SK-N-SH (cell line): ENCODE data around the gene TFEB. TPM values are rescaled to one million over a fixed set of nuclear protein-coding genes. Genes with fewer than 3 reads are reported as not detected.

Source experiments
- CTCF ChIA-PET: fragments of 300-600, 350-600 bp; formaldehyde crosslinking; extraction: SDS; loops from one replicate; lab custom pipeline; 2021; lab: Yijun Ruan, JAX
- POLR2A ChIA-PET: fragments of 350-600 bp; sonication (Branson Sonifier 250); formaldehyde crosslinking; extraction: SDS; loops from one replicate; lab custom pipeline; 2020; ENCODE audit warnings: antibody characterized with exemption, inconsistent platforms; lab: Yijun Ruan, JAX
- DNase-seq: peaks from one replicate; pipeline ENCODE4 v3.0.0; 2012
- H2AFZ ChIP-seq: fragments of 200-600 bp; sonication (generic); 2 replicates; pipeline ENCODE4 v1.8.1; 2016; ENCODE audit warnings: antibody characterized with exemption, mild to moderate bottlenecking, low read depth
- H3F3A ChIP-seq: fragments of 200-600 bp; sonication (generic); replicated peaks from 2 replicates; pipeline ENCODE3; 2016; ENCODE audit warnings: antibody characterized with exemption, mild to moderate bottlenecking; ENCODE audit not compliant: insufficient read depth
- H3K27ac ChIP-seq, 2 experiments: fragments of 200-500 bp in 1 of 2; fragments of 200-600 bp in 1 of 2; sonication (Bioruptor generic) in 1 of 2; sonication (generic), shearing (Covaris generic) in 1 of 2; 2 replicates each; pipeline versions ENCODE4 v1.5.1 to v1.6.1; 2014 to 2016; ENCODE audit warnings: low read depth in 2 of 2, inconsistent platforms in 1 of 2, low read length in 1 of 2, mild to moderate bottlenecking in 1 of 2, mixed read lengths in 1 of 2
- H3K27me3 ChIP-seq: fragments of 200-600 bp; sonication (generic), shearing (Covaris generic); 2 replicates; pipeline ENCODE4 v1.6.1; 2016; ENCODE audit warnings: mixed run types; ENCODE audit not compliant: insufficient read depth
- H3K36me3 ChIP-seq, 2 experiments: fragments of 200-500 bp in 1 of 2; fragments of 200-600 bp in 1 of 2; sonication (Bioruptor generic) in 1 of 2; sonication (generic) in 1 of 2; replicated peaks in 1 of 2; 2 replicates each; pipeline versions ENCODE3 to v1.5.1; 2014 to 2016; ENCODE audit warnings: low read length in 1 of 2, mild to moderate bottlenecking in 1 of 2; ENCODE audit not compliant: insufficient read depth in 2 of 2, control insufficient read depth in 1 of 2
- H3K4me1 ChIP-seq, 2 experiments: fragments of 200-500 bp in 1 of 2; fragments of 200-600 bp in 1 of 2; sonication (Bioruptor generic) in 1 of 2; sonication (generic), shearing (Covaris generic) in 1 of 2; 2 replicates each; pipeline versions ENCODE4 v1.5.1 to v1.6.1; 2014 to 2016; ENCODE audit warnings: low read depth in 1 of 2, low read length in 1 of 2, mixed run types in 1 of 2; ENCODE audit not compliant: insufficient read depth in 2 of 2, control insufficient read depth in 1 of 2
- H3K4me2 ChIP-seq: fragments of 200-600 bp; sonication (generic), shearing (Covaris generic); 2 replicates; pipeline ENCODE4 v1.6.1; 2017; ENCODE audit warnings: mixed run types
- H3K4me3 ChIP-seq, 2 experiments: fragments of 200-500 bp in 1 of 2; fragments of 200-600 bp in 1 of 2; sonication (Bioruptor generic) in 1 of 2; sonication (generic), shearing (Covaris generic) in 1 of 2; 2 replicates each; pipeline versions ENCODE4 v1.5.1 to v1.8.1; 2014 to 2016; ENCODE audit warnings: low read depth in 2 of 2, inconsistent platforms in 1 of 2, low read length in 1 of 2, mild to moderate bottlenecking in 1 of 2, mixed read lengths in 1 of 2, moderate library complexity in 1 of 2
- H3K79me2 ChIP-seq: fragments of 200-600 bp; sonication (generic); 2 replicates; pipeline ENCODE4 v1.8.1; 2017; ENCODE audit warnings: mild to moderate bottlenecking; ENCODE audit not compliant: insufficient read depth
- H3K9ac ChIP-seq: fragments of 200-600 bp; sonication (generic); 2 replicates; pipeline ENCODE4 v1.6.1; 2017; ENCODE audit warnings: mixed run types
- H3K9me2 ChIP-seq: fragments of 200-600 bp; sonication (generic); 2 replicates; pipeline ENCODE4 v1.6.1; 2017; ENCODE audit warnings: mixed run types
- H3K9me3 ChIP-seq: fragments of 200-600 bp; sonication (generic); 2 replicates; pipeline ENCODE4 v1.6.1; 2017; ENCODE audit warnings: mixed run types, mild to moderate bottlenecking, moderate library complexity
- H4K20me1 ChIP-seq: fragments of 200-600 bp; sonication (generic); 2 replicates; pipeline ENCODE4 v1.6.1; 2017; ENCODE audit warnings: mild to moderate bottlenecking, mixed run types; ENCODE audit not compliant: insufficient read depth
- ELF1 ChIP-seq: IDR thresholded peaks from 2 replicates; pipeline ENCODE4 v1.4.0; 2012
- FOXM1 ChIP-seq: IDR thresholded peaks from 2 replicates; pipeline ENCODE4 v1.4.0; 2012; ENCODE audit warnings: low read depth, mild to moderate bottlenecking
- IRF3 ChIP-seq: fragments of 150-350 bp; IDR thresholded peaks from 2 replicates; pipeline ENCODE4 v1.6.1; 2016; ENCODE audit warnings: mild to moderate bottlenecking, low read depth, low read length
- MEF2A ChIP-seq: IDR thresholded peaks from 2 replicates; pipeline ENCODE4 v1.4.0; 2012; ENCODE audit warnings: low read depth, borderline replicate concordance
- MXI1 ChIP-seq: IDR thresholded peaks from 2 replicates; pipeline ENCODE4 v1.6.1; 2012; ENCODE audit warnings: mild to moderate bottlenecking, low read depth, low read length, improper control_type of control experiment
- NRF1 ChIP-seq: IDR thresholded peaks from 2 replicates; pipeline ENCODE4 v1.6.1; 2012; ENCODE audit warnings: low read depth, mild to moderate bottlenecking, low read length
- RAD21 ChIP-seq: IDR thresholded peaks from 2 replicates; pipeline ENCODE4 v1.6.1; 2012; ENCODE audit warnings: mild to moderate bottlenecking, low read length
- RFX5 ChIP-seq: IDR thresholded peaks from 2 replicates; pipeline ENCODE4 v1.6.1; 2012; ENCODE audit warnings: mild to moderate bottlenecking, improper control_type of control experiment, low read length
- RXRA ChIP-seq: IDR thresholded peaks from 2 replicates; pipeline ENCODE4 v1.4.0; 2012; ENCODE audit warnings: low read depth, mild to moderate bottlenecking, borderline replicate concordance
- SIN3A ChIP-seq: IDR thresholded peaks from 2 replicates; pipeline ENCODE4 v1.6.1; 2012; ENCODE audit warnings: low read depth, mild to moderate bottlenecking, low read length, moderate library complexity, borderline replicate concordance
- TAF1 ChIP-seq: IDR thresholded peaks from 2 replicates; pipeline ENCODE4 v1.6.1; 2012; ENCODE audit warnings: low read depth, mild to moderate bottlenecking, low read length, moderate library complexity, borderline replicate concordance
- TEAD4 ChIP-seq: IDR thresholded peaks from 2 replicates; pipeline ENCODE4 v1.4.0; 2012; ENCODE audit warnings: mild to moderate bottlenecking, borderline replicate concordance; ENCODE audit not compliant: insufficient read depth
- WGBS: methylation state at CpG from one replicate; pipeline ENCODE4 v1.1.6; 2017; ENCODE audit warnings: low lambda C conversion rate; 5-methylcytosine and 5-hydroxymethylcytosine counted together
- polyA plus RNA-seq, 3 experiments: library from polyadenylated mRNA; depleted of rRNA; stranded (reverse); fragments of >200 nt; gene quantifications; 2 replicates each; pipeline ENCODE4 v1.2.3, GENCODE V29; 2012
- TF ChIP-seq, protein P1 (sequence below): IDR thresholded peaks from 2 replicates; pipeline ENCODE4 v1.4.0; 2012; ENCODE audit warnings: low read depth
- TF ChIP-seq, protein P2 (sequence below): fragments of 200-600 bp; sonication (generic); IDR thresholded peaks from 2 replicates; pipeline ENCODE4 v1.6.1; 2017; ENCODE audit warnings: antibody characterized with exemption, mild to moderate bottlenecking, moderate library complexity
- TF ChIP-seq, protein P3 (sequence below): fragments of 150-350 bp; IDR thresholded peaks from 2 replicates; pipeline ENCODE4 v1.6.1; 2017; ENCODE audit warnings: antibody characterized with exemption, low read length, low read depth, borderline replicate concordance

The TFEB gene
- polyA plus RNA-seq, 1 of the 3 experiments (the other 2 are of a cell fraction) = 6.2 TPM

GRCh38 chr6:41659935-41660334 is 75.5 kb downstream of the TFEB start (continued):
- TF ChIP-seq FOXM1 = no peak
- no peak for TF ChIP-seq SIN3A
- no peak for TF ChIP-seq RXRA
- TF ChIP-seq, protein P1, sequence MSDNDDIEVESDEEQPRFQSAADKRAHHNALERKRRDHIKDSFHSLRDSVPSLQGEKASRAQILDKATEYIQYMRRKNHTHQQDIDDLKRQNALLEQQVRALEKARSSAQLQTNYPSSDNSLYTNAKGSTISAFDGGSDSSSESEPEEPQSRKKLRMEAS = no peak
- TF ChIP-seq, protein P2, sequence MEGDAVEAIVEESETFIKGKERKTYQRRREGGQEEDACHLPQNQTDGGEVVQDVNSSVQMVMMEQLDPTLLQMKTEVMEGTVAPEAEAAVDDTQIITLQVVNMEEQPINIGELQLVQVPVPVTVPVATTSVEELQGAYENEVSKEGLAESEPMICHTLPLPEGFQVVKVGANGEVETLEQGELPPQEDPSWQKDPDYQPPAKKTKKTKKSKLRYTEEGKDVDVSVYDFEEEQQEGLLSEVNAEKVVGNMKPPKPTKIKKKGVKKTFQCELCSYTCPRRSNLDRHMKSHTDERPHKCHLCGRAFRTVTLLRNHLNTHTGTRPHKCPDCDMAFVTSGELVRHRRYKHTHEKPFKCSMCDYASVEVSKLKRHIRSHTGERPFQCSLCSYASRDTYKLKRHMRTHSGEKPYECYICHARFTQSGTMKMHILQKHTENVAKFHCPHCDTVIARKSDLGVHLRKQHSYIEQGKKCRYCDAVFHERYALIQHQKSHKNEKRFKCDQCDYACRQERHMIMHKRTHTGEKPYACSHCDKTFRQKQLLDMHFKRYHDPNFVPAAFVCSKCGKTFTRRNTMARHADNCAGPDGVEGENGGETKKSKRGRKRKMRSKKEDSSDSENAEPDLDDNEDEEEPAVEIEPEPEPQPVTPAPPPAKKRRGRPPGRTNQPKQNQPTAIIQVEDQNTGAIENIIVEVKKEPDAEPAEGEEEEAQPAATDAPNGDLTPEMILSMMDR = no peak

DNA sequence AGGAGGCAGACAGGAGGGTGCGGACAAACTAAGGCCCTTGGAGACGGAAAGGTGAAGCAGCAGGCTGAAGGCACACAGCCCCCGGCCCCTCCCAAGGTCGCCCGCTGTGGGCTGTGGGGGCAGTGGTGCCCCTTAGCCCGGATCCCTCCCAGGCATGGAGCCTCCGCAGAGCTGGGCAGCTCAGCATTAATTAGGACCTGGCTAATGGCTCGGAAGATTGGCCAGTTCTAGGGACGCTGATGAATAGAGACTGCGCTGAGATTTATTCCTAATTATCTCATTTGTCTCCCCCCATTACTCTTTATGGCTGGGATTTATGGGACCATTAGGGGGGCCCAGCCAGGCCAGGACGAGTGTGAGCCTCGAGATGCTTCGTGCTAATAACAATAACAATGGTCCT is 76.8 kb downstream of the TFEB start:
- 56% methylated on average over 6 of the region's 13 CpGs for WGBS
- Histone ChIP-seq H3K27ac (no peak overlapping the region), H4K20me1 (no peaks in the 10 kb centered on the region), H3F3A (no peaks in the 10 kb centered on the region), H3K9me2 (no peaks in the 10 kb centered on the region), H3K9ac (no peak overlapping the region), H3K4me3 (no peak overlapping the region), H3K27me3 (peaks cover 16% of the 10 kb centered on the region; the same call in 1 of the 2 replicates), H3K4me1 (peaks cover 0 to 8% of the 10 kb centered on the region in 2 experiments; a peak in 1 of 4 replicates), H3K79me2 (no peaks in the 10 kb centered on the region), H3K4me2 (no peak overlapping the region), H3K9me3 (no peaks in the 10 kb centered on the region), H3K36me3 (no peaks in the 10 kb centered on the region), H2AFZ (no peak overlapping the region)
- ChIA-PET POLR2A (no interaction called here), CTCF (interaction anchor here (0.8 to 3.4 kb wide), 6 partner anchors 10 to 291 kb away, joined by 3 to 12 read pairs (median 4); no protein-coding TSS in a partner anchor)
- TF ChIP-seq MEF2A (no peak), TEAD4 (no peak), TAF1 (no peak), NRF1 (no peak), FOXM1 (no peak), RAD21 (no peak), ELF1 (no peak), MXI1 (no peak), IRF3 (no peak), RFX5 (no peak)
- TF ChIP-seq, protein P3, sequence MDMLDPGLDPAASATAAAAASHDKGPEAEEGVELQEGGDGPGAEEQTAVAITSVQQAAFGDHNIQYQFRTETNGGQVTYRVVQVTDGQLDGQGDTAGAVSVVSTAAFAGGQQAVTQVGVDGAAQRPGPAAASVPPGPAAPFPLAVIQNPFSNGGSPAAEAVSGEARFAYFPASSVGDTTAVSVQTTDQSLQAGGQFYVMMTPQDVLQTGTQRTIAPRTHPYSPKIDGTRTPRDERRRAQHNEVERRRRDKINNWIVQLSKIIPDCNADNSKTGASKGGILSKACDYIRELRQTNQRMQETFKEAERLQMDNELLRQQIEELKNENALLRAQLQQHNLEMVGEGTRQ = no peak
- DNase-seq = no peak
